Activated T-helper 17 cell treated with anti-CD3 and anti-CD28 coated beads, Interleukin-2, amount 50 U/mL, for 72 hours (primary cell): ENCODE data around the gene EXOC3L2. TPM values are rescaled to one million over a fixed set of nuclear protein-coding genes. Genes with fewer than 3 reads are reported as not detected.

Experiments
- ATAC-seq: fragments of 150-1000 bp; cut with Tn5 transposase; replicated peaks from 2 replicates; pipeline ENCODE4 v1.10.0; 2021; ENCODE audit warnings: mild to moderate bottlenecking, moderate library complexity
- H3K27ac Mint-ChIP-seq: one replicate; pipeline ENCODE4 v1.8.0; 2022; ENCODE audit warnings: mixed read lengths
- H3K27me3 Mint-ChIP-seq: one replicate; pipeline ENCODE4 v1.8.0; 2022; ENCODE audit warnings: mixed read lengths
- H3K36me3 Mint-ChIP-seq: one replicate; pipeline ENCODE4 v1.8.0; 2022; ENCODE audit warnings: low read depth, mild to moderate bottlenecking, mixed read lengths
- H3K4me1 Mint-ChIP-seq: one replicate; pipeline ENCODE4 v1.8.0; 2022; ENCODE audit warnings: mixed read lengths
- H3K4me3 Mint-ChIP-seq: one replicate; pipeline ENCODE4 v1.8.0; 2022; ENCODE audit warnings: mild to moderate bottlenecking, mixed read lengths
- H3K9me3 Mint-ChIP-seq: one replicate; pipeline ENCODE4 v1.8.0; 2022; ENCODE audit warnings: mixed read lengths
- total RNA-seq, 2 donors: library from RNA; stranded (reverse); gene quantifications; one replicate each; pipeline ENCODE4 v1.2.3, GENCODE V29; 2022

Gene EXOC3L2
- total RNA-seq, 2 donors from 2014 or later, result not detected

DNA sequence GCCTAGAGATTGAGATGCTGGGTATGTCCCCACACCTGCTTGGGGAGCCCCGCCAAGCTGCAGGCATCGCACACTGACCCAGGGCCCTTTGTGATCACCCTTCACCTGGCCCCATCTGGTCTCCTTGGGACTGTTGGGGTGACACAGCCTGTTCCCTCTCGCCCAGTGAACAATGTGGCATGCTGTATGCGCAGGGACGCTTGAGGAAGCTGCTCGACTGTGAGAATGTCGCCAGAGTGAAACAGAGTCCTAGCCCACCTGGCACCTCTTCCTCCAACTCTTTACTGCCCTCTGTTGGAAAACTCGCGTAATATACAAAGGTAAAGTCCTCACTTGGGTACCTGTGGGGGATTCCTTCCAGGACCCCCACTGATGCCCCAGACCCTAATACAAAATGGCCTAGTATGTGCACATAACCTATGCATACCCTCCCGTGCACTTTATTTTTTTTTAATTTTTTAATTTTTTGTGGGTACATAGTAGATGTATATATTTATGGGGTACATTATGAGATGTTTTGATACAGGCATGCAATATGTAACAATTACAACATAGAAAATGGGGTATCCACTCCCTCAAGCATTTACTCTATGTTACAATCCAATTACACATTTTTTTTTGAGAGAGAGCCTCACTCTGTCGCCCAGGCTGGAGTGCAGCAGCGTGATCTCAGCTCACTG is 57.6 kb downstream of the EXOC3L2 start:
- H3K36me3 Mint-ChIP-seq, result peaks cover 5% of the 10 kb centered on the region
- H3K27ac Mint-ChIP-seq, result no peak overlapping the region
- no peak overlapping the region for H3K4me3 Mint-ChIP-seq
- H3K4me1 Mint-ChIP-seq, result peaks cover 12% of the 10 kb centered on the region
- ATAC-seq, result peak; percentile 67
- H3K27me3 Mint-ChIP-seq, result no peaks in the 10 kb centered on the region
- H3K9me3 Mint-ChIP-seq, result no peaks in the 10 kb centered on the region

- Mint-ChIP-seq H3K27ac (peak overlapping the region; percentile 43), H3K4me1 (peaks cover 13% of the 10 kb centered on the region), H3K36me3 (peaks cover 6% of the 10 kb centered on the region), H3K9me3 (no peaks in the 10 kb centered on the region), H3K27me3 (no peaks in the 10 kb centered on the region), H3K4me3 (no peak overlapping the region)
- ATAC-seq, result no peak
Observed at GRCh38 chr19:45186509-45187334, 58.5 kb downstream of the EXOC3L2 start.

GRCh38 chr19:45184115-45184514 is 61.1 kb downstream of the EXOC3L2 start:
- Mint-ChIP-seq H3K4me3 (no peak overlapping the region), H3K27ac (no peak overlapping the region), H3K9me3 (no peaks in the 10 kb centered on the region), H3K27me3 (no peaks in the 10 kb centered on the region), H3K36me3 (peaks cover 19% of the 10 kb centered on the region), H3K4me1 (peaks cover 22% of the 10 kb centered on the region)
- no peak for ATAC-seq

GRCh38 chr19:45182758-45183157 is 62.4 kb downstream of the EXOC3L2 start:
- Mint-ChIP-seq H3K9me3 (no peaks in the 10 kb centered on the region), H3K27me3 (no peaks in the 10 kb centered on the region), H3K27ac (peak overlapping the region; percentile 73), H3K4me1 (peaks cover 22% of the 10 kb centered on the region), H3K4me3 (no peak overlapping the region), H3K36me3 (peaks cover 19% of the 10 kb centered on the region)
- ATAC-seq, result no peak

DNA sequence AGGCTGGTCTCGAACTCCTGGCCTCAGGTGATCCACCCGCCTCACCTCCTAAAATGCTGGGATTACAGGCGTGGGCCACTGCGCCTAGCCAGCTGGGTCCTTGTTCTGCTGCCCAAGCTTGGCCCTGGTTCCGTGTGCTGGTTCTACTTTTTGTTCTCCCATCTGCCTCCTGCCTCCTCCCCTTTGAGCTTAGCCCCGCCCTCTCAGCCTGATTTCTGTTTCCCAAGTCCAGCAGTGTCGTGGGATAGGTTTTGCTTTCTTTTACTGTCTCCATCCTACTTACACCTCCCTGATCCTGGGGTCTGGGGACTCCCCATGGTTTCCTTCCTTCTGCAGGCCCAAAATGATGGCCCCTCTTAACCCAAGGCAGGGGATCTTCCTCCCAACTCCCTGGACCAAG is 64.3 kb downstream of the EXOC3L2 start:
- H3K4me3 Mint-ChIP-seq, result peak overlapping the region; percentile 69
- no peak for ATAC-seq
- peaks cover 18% of the 10 kb centered on the region for H3K4me1 Mint-ChIP-seq
- H3K27ac Mint-ChIP-seq, result peak overlapping the region; percentile 65
- H3K36me3 Mint-ChIP-seq, result peaks cover 19% of the 10 kb centered on the region
- no peaks in the 10 kb centered on the region for H3K9me3 Mint-ChIP-seq
- H3K27me3 Mint-ChIP-seq, result no peaks in the 10 kb centered on the region

GRCh38 chr19:45179892-45180370 is 65.3 kb downstream of the EXOC3L2 start:
- peaks cover 21% of the 10 kb centered on the region for H3K4me1 Mint-ChIP-seq
- H3K27ac Mint-ChIP-seq, result peak overlapping the region; percentile 65
- H3K4me3 Mint-ChIP-seq, result peak overlapping the region; percentile 69
- H3K9me3 Mint-ChIP-seq, result no peaks in the 10 kb centered on the region
- H3K36me3 Mint-ChIP-seq, result peaks cover 19% of the 10 kb centered on the region
- ATAC-seq, result no peak
- no peaks in the 10 kb centered on the region for H3K27me3 Mint-ChIP-seq

DNA sequence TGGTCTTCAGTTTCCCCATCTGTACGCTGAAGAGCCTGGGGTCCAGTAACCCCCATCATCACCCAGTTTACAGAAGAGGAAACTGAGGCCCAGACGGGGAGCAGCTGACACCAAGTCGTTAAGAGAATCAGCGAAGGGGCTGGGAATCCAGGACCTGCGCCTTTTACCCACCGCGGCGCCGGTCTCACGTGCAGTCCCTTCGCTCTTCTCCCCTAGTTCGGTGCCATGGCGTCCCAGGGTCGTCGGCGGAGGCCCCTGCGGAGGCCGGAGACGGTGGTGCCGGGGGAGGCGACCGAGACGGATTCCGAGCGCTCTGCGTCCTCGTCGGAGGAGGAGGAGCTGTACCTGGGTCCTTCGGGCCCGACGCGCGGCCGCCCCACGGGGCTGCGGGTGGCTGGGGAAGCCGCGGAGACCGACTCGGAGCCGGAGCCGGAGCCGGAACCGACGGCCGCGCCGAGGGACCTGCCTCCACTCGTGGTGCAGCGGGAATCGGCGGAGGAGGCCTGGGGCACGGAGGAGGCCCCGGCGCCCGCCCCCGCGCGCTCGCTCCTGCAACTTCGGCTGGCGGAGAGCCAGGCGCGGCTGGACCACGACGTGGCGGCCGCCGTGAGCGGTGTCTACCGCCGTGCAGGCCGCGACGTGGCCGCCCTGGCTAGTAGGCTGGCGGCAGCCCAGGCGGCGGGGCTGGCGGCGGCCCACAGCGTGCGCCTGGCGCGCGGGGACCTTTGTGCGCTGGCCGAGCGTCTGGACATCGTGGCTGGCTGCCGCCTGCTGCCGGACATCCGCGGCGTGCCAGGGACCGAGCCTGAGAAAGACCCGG is 65.9 kb downstream of the EXOC3L2 start:
- Mint-ChIP-seq H3K4me3 (peak overlapping the region; percentile 82), H3K36me3 (peaks cover 19% of the 10 kb centered on the region), H3K4me1 (peaks cover 19% of the 10 kb centered on the region), H3K27me3 (no peaks in the 10 kb centered on the region), H3K27ac (peak overlapping the region; percentile 88), H3K9me3 (no peaks in the 10 kb centered on the region)
- ATAC-seq, result no peak

DNA sequence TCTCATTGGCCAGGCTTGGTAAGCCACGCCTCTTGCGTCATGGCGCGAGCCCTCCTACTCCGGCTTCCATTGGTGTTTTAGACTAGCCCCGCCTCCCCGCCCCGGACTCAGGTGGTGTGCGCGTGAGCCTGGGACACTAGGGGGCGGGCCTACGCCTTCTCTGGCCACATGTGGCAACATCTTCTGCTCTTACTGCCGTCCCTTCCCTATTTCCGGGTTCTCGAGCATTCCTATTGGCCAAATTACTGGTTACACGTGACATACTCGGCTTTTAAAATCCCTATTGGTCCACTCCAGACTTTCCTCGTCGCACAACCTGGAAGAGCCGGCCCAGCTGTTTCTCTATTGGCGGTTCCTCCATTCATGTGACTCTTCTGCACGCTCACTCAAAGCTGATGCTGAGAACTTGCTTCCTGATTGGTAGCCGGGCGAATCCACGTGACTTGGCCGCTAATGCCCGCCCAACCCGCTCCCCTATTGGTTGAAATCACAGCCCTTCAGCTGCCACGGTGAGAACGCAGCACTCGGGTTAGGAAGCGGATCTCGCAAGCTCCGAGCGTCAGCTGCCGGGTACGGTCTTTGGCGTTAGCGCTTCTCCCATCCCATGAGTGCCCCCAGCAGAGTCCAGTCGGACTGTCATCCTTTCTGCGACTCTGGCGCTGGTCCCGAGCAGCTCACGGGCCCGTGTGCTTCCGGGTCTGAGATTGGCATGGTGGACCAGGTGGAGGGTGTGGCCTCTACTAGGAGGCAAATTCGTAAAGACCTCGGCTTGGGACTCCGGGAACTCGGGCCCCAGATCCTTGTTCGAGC is 66.7 kb downstream of the EXOC3L2 start, which contains the start of gene BLOC1S3:
Gene BLOC1S3 (plus strand): TSS at position 523 of the 810 bp plus-strand sequence. CDS start 513 bp downstream, outside the sequence.
- no peaks in the 10 kb centered on the region for H3K9me3 Mint-ChIP-seq
- peaks cover 19% of the 10 kb centered on the region for H3K36me3 Mint-ChIP-seq
- peak within 1 kb of the TSS; percentile 82 for H3K4me3 Mint-ChIP-seq
- peak; percentile 89 for ATAC-seq
- no peaks in the 10 kb centered on the region for H3K27me3 Mint-ChIP-seq
- H3K27ac Mint-ChIP-seq, result peak within 1 kb of the TSS; percentile 88
- H3K4me1 Mint-ChIP-seq, result peaks cover 19% of the 10 kb centered on the region

- H3K27ac Mint-ChIP-seq, result peak within 1 kb of the TSS; percentile 88
- peaks cover 17% of the 10 kb centered on the region for H3K36me3 Mint-ChIP-seq
- H3K4me3 Mint-ChIP-seq, result peak within 1 kb of the TSS; percentile 82
- no peaks in the 10 kb centered on the region for H3K9me3 Mint-ChIP-seq
- H3K4me1 Mint-ChIP-seq, result peaks cover 17% of the 10 kb centered on the region
- ATAC-seq, result no peak
- H3K27me3 Mint-ChIP-seq, result no peaks in the 10 kb centered on the region
Observed at GRCh38 chr19:45177817-45178261, 67.4 kb downstream of the EXOC3L2 start, which contains the start of gene TRAPPC6A. TSS of gene TRAPPC6A (minus strand) at chr19:45178237. CDS start at chr19:45178218, 19 bp downstream.

DNA sequence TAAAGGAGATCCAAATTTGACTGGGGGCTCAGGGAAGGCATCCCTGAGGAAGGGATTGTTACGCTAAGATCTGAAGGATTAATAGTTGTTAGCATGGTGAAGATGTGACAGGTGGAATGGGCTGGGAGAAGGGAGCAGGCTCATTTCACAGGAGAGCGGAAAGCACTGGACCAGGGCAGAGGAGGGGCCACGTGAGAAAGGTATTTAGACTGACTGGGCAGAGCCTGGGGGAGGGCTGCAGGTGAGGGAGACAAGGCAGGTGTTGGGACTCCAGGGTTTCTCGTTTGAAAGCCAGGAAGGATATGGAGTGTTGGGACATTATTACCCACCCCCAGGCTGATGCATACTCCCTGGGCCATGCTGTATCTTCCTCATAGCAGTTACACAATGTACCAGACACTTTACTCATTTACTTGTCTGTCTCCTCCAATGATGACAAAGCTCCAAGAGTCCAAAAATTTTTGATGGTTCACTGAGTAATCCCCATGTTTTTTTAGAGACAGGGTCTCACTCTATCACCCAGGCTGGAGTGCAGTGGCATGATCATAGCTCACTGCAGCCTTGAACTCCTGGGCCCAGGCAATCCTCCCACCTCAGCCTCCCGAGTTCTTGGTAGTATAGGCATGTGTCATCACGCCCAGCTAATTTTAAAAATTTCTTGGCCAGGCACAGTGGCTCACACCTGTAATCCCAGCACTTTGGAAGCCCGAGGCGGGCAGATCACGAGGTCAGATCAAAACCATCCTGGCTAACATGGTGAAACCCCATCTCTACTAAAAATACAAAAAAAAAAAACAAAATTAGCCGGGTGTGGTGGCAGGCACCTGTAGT is 69.5 kb downstream of the EXOC3L2 start:
- no peak overlapping the region for H3K4me3 Mint-ChIP-seq
- ATAC-seq, result no peak
- peak overlapping the region; percentile 51 for H3K27ac Mint-ChIP-seq
- H3K36me3 Mint-ChIP-seq, result peaks cover 3% of the 10 kb centered on the region
- H3K4me1 Mint-ChIP-seq, result peaks cover 11% of the 10 kb centered on the region
- no peaks in the 10 kb centered on the region for H3K9me3 Mint-ChIP-seq
- no peaks in the 10 kb centered on the region for H3K27me3 Mint-ChIP-seq

GRCh38 chr19:45173816-45174215 is 71.4 kb downstream of the EXOC3L2 start:
- peaks cover 11% of the 10 kb centered on the region for H3K4me1 Mint-ChIP-seq
- no peaks in the 10 kb centered on the region for H3K27me3 Mint-ChIP-seq
- no peaks in the 10 kb centered on the region for H3K36me3 Mint-ChIP-seq
- H3K27ac Mint-ChIP-seq, result peak overlapping the region; percentile 46
- ATAC-seq, result no peak
- no peaks in the 10 kb centered on the region for H3K9me3 Mint-ChIP-seq
- H3K4me3 Mint-ChIP-seq, result no peak overlapping the region

GRCh38 chr19:45172611-45173208 is 72.5 kb downstream of the EXOC3L2 start:
- H3K36me3 Mint-ChIP-seq, result no peaks in the 10 kb centered on the region
- H3K4me1 Mint-ChIP-seq, result peaks cover 11% of the 10 kb centered on the region
- ATAC-seq, result no peak
- H3K9me3 Mint-ChIP-seq, result no peaks in the 10 kb centered on the region
- peak overlapping the region; percentile 85 for H3K4me3 Mint-ChIP-seq
- H3K27ac Mint-ChIP-seq, result peak overlapping the region; percentile 99
- H3K27me3 Mint-ChIP-seq, result no peaks in the 10 kb centered on the region
